Stimulated activated naive CD4-positive, alpha-beta T cell treated with Interleukin-2 at 50 U/mL for 16 hours (primary cell): ENCODE measurements around the gene SMG9.

Experiments
- DNase-seq: peaks from one replicate; lab custom pipeline; 2025; lab: John Stamatoyannopoulos, UW

Gene SMG9

DNA sequence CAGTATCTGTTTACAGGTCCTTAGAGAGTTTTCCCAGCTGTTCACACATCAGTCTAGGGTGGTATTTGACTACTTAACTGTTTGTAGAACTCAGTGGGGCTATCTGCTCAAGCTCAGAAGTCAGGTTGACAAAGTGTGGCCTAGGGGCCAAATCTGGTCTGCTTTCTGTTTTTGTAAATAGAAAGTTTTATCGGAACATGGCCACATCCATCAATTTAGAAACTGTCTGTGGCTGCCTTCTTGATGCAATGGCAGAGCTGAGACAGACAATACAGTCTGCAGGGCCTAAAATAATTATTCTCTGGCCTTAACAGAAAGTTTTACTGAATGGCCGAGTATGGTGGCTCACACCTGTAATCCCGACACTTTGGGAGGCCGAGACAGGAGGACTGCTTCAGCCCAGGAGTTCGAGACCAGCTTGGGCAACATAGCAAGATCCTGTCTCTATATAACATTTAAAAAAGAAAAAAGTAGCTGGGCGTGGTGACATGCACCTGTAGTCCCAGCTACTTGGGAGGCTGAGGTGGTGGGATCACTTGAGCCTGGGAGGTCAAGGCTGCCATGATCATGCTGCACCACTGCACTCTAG lies 2.4 kb downstream of the SMG9 start:
- DNase-seq, result no peak

GRCh38 chr19:43751466-43752220 lies 3.1 kb downstream of the SMG9 start:
- DNase-seq, result no peak

GRCh38 chr19:43749898-43750297 lies 4.9 kb downstream of the SMG9 start:
- no peak for DNase-seq

- no peak for DNase-seq
These were observed 5.6 kb downstream of the SMG9 start for GRCh38 chr19:43749152-43749551.

GRCh38 chr19:43748685-43749084 lies 6.1 kb downstream of the SMG9 start:
- no peak for DNase-seq

GRCh38 chr19:43748205-43748594 lies 6.6 kb downstream of the SMG9 start:
- DNase-seq, result no peak

DNA sequence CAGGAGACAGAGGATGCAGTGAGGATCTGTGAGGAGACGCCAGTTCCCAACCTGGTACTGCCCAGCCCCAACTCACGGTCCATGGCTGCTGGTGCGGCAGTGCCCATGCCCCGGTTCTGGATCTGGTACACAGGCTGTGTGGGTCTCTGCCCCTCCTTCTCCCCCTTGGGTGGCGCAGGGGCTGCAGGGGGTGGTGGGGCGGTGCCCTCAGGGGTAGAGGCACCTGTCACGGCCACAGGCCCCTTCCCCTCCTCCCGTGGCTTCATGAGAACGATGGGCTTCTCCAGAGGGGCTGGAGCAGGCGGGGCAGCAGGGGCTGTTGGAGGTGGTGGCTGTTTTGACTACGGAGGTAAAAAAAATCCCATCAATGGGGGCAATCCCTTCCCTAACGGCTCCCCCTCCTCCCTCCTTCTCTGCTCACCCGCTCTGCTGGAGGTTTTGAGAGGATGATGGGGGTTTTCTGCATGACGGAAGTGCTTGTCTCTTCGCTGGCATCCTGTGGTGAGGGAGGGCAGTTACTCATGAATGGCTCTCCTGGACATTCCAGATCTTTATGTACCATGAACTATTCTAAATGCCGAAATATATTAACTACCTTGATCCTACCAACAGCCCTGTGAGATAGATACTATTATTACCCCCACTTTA lies 7.1 kb downstream of the SMG9 start:
- DNase-seq, result no peak

DNA sequence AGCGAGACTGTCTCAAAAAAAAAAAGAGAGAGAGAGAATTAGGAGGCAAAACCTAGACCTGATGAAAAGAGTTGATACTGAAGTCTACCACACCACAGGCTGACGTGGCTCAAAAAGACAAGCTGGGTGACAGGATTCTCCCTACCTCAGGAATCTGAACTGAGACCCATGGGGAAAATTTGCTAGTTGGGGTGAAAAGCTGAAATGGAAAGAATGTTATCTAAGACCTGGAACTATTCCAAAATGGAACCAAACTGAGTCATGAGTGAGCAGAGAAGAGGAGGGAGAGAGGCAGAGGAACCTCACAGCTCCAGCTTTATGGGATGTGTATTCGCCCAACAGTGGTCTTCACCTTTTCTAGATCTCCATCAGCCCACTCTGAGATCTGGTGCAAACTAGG lies 11.7 kb downstream of the SMG9 start:
- no peak for DNase-seq

- DNase-seq, result no peak
These were observed 13.5 kb downstream of the SMG9 start for GRCh38 chr19:43741075-43741825.

- no peak for DNase-seq
These were observed 15.1 kb downstream of the SMG9 start for GRCh38 chr19:43739439-43740235.

- no peak for DNase-seq
These were observed 16.0 kb downstream of the SMG9 start for GRCh38 chr19:43738780-43739211.

- no peak for DNase-seq
These were observed 18.8 kb downstream of the SMG9 start for GRCh38 chr19:43735957-43736356.

DNA sequence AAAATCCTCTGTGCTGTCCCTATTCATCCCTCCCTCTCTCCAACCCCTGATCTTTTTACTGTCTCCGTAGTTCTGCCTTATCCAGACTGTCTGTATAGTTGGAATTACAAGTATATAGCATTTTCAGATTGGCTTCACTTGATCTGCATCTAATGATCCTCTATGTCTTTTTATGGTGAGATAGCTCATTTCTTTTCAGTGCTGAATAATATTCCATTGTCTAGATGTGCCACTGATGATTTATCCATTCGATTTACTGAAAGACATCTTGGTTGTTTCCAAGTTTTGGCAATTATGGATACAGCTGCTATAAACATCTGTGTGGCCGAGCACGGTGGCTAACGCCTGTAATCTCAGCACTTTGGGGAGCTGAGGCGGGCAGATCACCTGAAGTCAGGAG lies 19.7 kb downstream of the SMG9 start:
- DNase-seq, result no peak

GRCh38 chr19:43731846-43732245 lies 22.9 kb downstream of the SMG9 start:
- no peak for DNase-seq

DNA sequence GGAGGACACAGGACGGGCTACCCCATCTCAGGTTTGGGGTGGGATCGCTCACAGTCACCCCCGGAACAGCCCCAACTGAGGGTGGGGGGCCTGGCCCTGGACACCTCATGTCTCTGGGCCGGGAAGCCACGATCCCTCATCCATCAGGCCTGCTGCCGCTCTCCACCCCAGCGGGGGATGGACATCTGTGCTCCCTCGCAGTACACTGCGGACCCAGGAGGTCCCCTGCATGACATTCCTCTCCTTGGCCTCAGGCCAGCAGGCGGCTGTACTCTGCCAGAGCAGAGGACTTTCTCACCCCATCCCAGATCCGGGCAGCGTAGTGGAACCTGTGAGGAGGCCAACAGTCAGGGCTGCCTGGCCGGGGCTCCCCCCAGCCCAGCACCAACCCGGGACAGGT lies 23.4 kb downstream of the SMG9 start:
- DNase-seq, result no peak

DNA sequence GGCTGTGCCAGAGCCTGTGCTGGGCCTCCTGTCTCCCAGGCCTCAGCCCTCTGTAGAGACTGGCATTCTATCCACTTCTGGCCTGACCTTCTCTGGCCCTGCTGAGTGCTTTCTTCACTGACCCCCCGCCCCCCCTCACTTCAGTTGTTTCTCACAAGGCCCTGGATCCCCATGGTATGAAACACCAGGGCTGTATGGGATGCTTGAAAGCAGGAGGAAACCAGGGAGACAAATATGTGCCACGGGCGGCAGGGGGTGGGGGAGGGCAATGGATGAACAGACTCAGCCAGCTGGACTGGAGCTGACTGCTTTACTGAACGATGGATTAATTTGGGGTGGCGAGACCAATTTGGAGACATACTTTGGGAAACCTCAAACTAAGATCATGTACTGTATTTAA lies 24.8 kb downstream of the SMG9 start:
- DNase-seq, result no peak

DNA sequence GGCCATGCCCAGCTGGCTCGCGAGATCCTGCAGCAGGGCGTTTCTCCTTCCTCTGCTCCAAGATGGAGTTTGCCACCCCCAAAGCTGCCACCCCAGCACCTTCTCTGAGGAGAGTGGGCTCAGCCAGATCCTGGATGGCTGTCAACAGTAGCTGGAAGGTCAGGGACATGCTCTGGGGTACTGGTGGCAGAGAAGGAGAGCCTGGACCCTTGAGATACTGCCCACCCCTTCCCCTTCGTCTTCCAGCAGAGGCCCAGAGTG lies 27.2 kb downstream of the SMG9 start:
- no peak for DNase-seq

GRCh38 chr19:43726736-43727592 lies 27.8 kb downstream of the SMG9 start:
- DNase-seq, result no peak

DNA sequence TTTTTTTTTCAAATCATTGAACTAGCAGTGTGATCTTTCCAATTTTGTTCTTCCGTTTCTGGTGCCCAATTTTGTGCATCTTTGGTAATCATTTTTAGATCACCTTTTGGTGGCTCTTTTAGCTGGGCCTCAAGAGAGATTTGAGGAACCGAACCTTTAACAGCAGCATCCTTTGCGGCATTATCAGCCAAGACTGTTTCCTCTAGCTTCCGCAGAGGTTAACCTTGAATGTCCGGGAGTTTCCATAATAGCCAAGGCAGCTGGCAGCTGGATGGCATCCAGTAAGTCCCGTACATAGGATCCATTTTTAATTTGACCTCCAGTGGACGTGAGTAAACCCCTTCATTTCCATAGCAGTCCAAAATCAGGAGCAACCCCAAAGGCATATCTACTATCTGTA lies 29.3 kb downstream of the SMG9 start:
- DNase-seq, result no peak

GRCh38 chr19:43724896-43725295 lies 29.9 kb downstream of the SMG9 start:
- no peak for DNase-seq

GRCh38 chr19:43723588-43723987 lies 31.2 kb downstream of the SMG9 start:
- DNase-seq, result no peak
